ENCODE measurements around the gene NPL.

The NPL gene

GRCh38 chr1:182785181-182785580 lies 4.4 kb upstream of the NPL start:
- no peaks in the 10 kb centered on the region for H3K36me3 ChIP-seq (ENCODE audit: low read length)
- no peaks in the 10 kb centered on the region for H3K79me2 ChIP-seq (ENCODE audit: insufficient read depth, low read length)
- H3K9me2 ChIP-seq (replicated peaks; ENCODE audit: insufficient read depth, low read length) = no peaks in the 10 kb centered on the region
- H4K20me1 ChIP-seq (ENCODE audit: low read depth, low read length) = no peaks in the 10 kb centered on the region
- no peaks in the 10 kb centered on the region for H3K27me3 ChIP-seq (ENCODE audit: low read length)
- H3K4me3 ChIP-seq (ENCODE audit: insufficient read depth, low read length, poor library complexity, severe bottlenecking) = no peak overlapping the region
- no peak for TF ChIP-seq EZH2phosphoT487 (conservative IDR thresholded peaks at IDR 0.05; ENCODE audit: low read length)
- no peak for TF ChIP-seq CTCF (IDR thresholded peaks at IDR 0.05; ENCODE audit: insufficient read depth, low read length, poor library complexity, severe bottlenecking)
- H2AFZ ChIP-seq (ENCODE audit: low read depth, low read length, severe bottlenecking) = no peak overlapping the region
- no peak overlapping the region for H3K4me2 ChIP-seq (ENCODE audit: low read depth, low read length, poor library complexity, severe bottlenecking)
- no peak overlapping the region for H3K27ac ChIP-seq (ENCODE audit: low read depth, low read length)
- H3F3A ChIP-seq (ENCODE audit: insufficient read depth) = peaks cover 11% of the 10 kb centered on the region; the same call in 1 of the 2 replicates
- no peak overlapping the region for H3K9ac ChIP-seq (ENCODE audit: low read length)
- no peaks in the 10 kb centered on the region for H3K9me3 ChIP-seq (ENCODE audit: insufficient read depth, low read length)

GRCh38 chr1:182786223-182786994 lies 3.2 kb upstream of the NPL start:
- peaks cover 11% of the 10 kb centered on the region; the same call in 1 of the 2 replicates for H3F3A ChIP-seq (ENCODE audit: insufficient read depth)
- H3K9me2 ChIP-seq (replicated peaks; ENCODE audit: insufficient read depth, low read length) = no peaks in the 10 kb centered on the region
- H4K20me1 ChIP-seq (ENCODE audit: low read depth, low read length) = no peaks in the 10 kb centered on the region
- no peaks in the 10 kb centered on the region for H3K9me3 ChIP-seq (ENCODE audit: insufficient read depth, low read length)
- H3K27me3 ChIP-seq (ENCODE audit: low read length) = no peaks in the 10 kb centered on the region
- H3K79me2 ChIP-seq (ENCODE audit: insufficient read depth, low read length) = no peaks in the 10 kb centered on the region
- no peak overlapping the region for H3K27ac ChIP-seq (ENCODE audit: low read depth, low read length)
- no peak overlapping the region for H2AFZ ChIP-seq (ENCODE audit: low read depth, low read length, severe bottlenecking)
- H3K4me3 ChIP-seq (ENCODE audit: insufficient read depth, low read length, poor library complexity, severe bottlenecking) = no peak overlapping the region
- no peak overlapping the region for H3K4me2 ChIP-seq (ENCODE audit: low read depth, low read length, poor library complexity, severe bottlenecking)
- peak; percentile 64 for TF ChIP-seq CTCF (IDR thresholded peaks at IDR 0.05; ENCODE audit: insufficient read depth, low read length, poor library complexity, severe bottlenecking)
- TF ChIP-seq EZH2phosphoT487 (conservative IDR thresholded peaks at IDR 0.05; ENCODE audit: low read length) = no peak
- no peak overlapping the region for H3K9ac ChIP-seq (ENCODE audit: low read length)
- no peaks in the 10 kb centered on the region for H3K36me3 ChIP-seq (ENCODE audit: low read length)

- Histone ChIP-seq H4K20me1 (ENCODE audit: low read depth, low read length) (no peaks in the 10 kb centered on the region), H3K27me3 (ENCODE audit: low read length) (no peaks in the 10 kb centered on the region), H3F3A (ENCODE audit: insufficient read depth) (peaks cover 11% of the 10 kb centered on the region; the same call in 1 of the 2 replicates), H3K27ac (ENCODE audit: low read depth, low read length) (no peak overlapping the region), H3K9me2 (replicated peaks; ENCODE audit: insufficient read depth, low read length) (no peaks in the 10 kb centered on the region), H3K9me3 (ENCODE audit: insufficient read depth, low read length) (no peaks in the 10 kb centered on the region), H3K4me2 (ENCODE audit: low read depth, low read length, poor library complexity, severe bottlenecking) (no peak overlapping the region), H3K36me3 (ENCODE audit: low read length) (no peaks in the 10 kb centered on the region), H3K79me2 (ENCODE audit: insufficient read depth, low read length) (no peaks in the 10 kb centered on the region), H3K9ac (ENCODE audit: low read length) (no peak overlapping the region), H2AFZ (ENCODE audit: low read depth, low read length, severe bottlenecking) (no peak overlapping the region), H3K4me3 (ENCODE audit: insufficient read depth, low read length, poor library complexity, severe bottlenecking) (no peak overlapping the region)
- TF ChIP-seq CTCF (IDR thresholded peaks at IDR 0.05; ENCODE audit: insufficient read depth, low read length, poor library complexity, severe bottlenecking) = no peak
- no peak for TF ChIP-seq EZH2phosphoT487 (conservative IDR thresholded peaks at IDR 0.05; ENCODE audit: low read length)
Measured at GRCh38 chr1:182786995-182787324, 2.6 kb upstream of the NPL start.

All from SU-DHL-6 (cell line).